Measurements from ENCODE around the gene CTLA4.

GRCh38 chr2:203842373-203842772, 25.2 kb upstream of the CTLA4 start:
- TF ChIP-seq CREB1 (CRISPR knock-in tag; IDR thresholded peaks at IDR 0.05; ENCODE audit: low read depth) (no peak), CTCF (conservative IDR thresholded peaks at IDR 0.05; ENCODE audit: low read depth in 2 of 2) (no peak)
